Measurements from ENCODE around the gene ABCC12.
A peak's percentile ranks its signal among the peaks of the same experiment; 100 is the strongest.

ABCC12 gene

GRCh38 chr16:48165961-48166578 is 10.3 kb upstream of the ABCC12 start:
- DNase-seq: no peak

GRCh38 chr16:48164907-48165715 is 9.3 kb upstream of the ABCC12 start:
- DNase-seq: peak; percentile 49

GRCh38 chr16:48162839-48163410 is 7.1 kb upstream of the ABCC12 start:
- DNase-seq: no peak

GRCh38 chr16:48161906-48162305 is 6.1 kb upstream of the ABCC12 start:
- no peak for DNase-seq

- no peak for DNase-seq
Observed at GRCh38 chr16:48160575-48160974, 4.8 kb upstream of the ABCC12 start.

- peak; percentile 8 for DNase-seq
Observed at GRCh38 chr16:48158296-48158695, 2.5 kb upstream of the ABCC12 start.

- DNase-seq: no peak
Observed at GRCh38 chr16:48157794-48158193, 2.0 kb upstream of the ABCC12 start.

- DNase-seq: no peak
Observed at GRCh38 chr16:48157302-48157701, 1.5 kb upstream of the ABCC12 start.

GRCh38 chr16:48156790-48157209 is 1.0 kb upstream of the ABCC12 start:
- peak; percentile 83 for DNase-seq

GRCh38 chr16:48153774-48154173 is 2.0 kb downstream of the ABCC12 start:
- no peak for DNase-seq

- no peak for DNase-seq
Observed at GRCh38 chr16:48152226-48152625, 3.6 kb downstream of the ABCC12 start.

- DNase-seq: no peak
Observed at GRCh38 chr16:48150707-48151106, 5.1 kb downstream of the ABCC12 start.

- no peak for DNase-seq
Observed at GRCh38 chr16:48146710-48147109, 9.1 kb downstream of the ABCC12 start.

GRCh38 chr16:48146131-48146530 is 9.7 kb downstream of the ABCC12 start:
- no peak for DNase-seq

GRCh38 chr16:48143812-48144368 is 11.9 kb downstream of the ABCC12 start:
- DNase-seq: no peak

GRCh38 chr16:48140821-48141220 is 15.0 kb downstream of the ABCC12 start:
- no peak for DNase-seq

- no peak for DNase-seq
Observed at GRCh38 chr16:48139517-48139916, 16.3 kb downstream of the ABCC12 start.

GRCh38 chr16:48138543-48138942 is 17.2 kb downstream of the ABCC12 start:
- no peak for DNase-seq

- DNase-seq: no peak
Observed at GRCh38 chr16:48137822-48138221, 18.0 kb downstream of the ABCC12 start.

GRCh38 chr16:48136547-48137360 is 19.0 kb downstream of the ABCC12 start:
- no peak for DNase-seq

GRCh38 chr16:48133455-48134211 is 22.2 kb downstream of the ABCC12 start:
- no peak for DNase-seq

- no peak for DNase-seq
Observed at GRCh38 chr16:48132696-48133095, 23.1 kb downstream of the ABCC12 start.

Measured in activated T-cell treated with anti-CD3 and anti-CD28 coated beads for 4 hours (primary cell).